ENCODE results near the gene XG. TPM values are rescaled to one million over a fixed set of nuclear protein-coding genes. Genes with fewer than 3 reads are reported as not detected.

The XG gene
- total RNA-seq, 1 experiment from 2014 or later, result 1.0 TPM

GRCh38 chrX:2756548-2756947 lies 4.7 kb downstream of the XG start:
- ChIA-PET POLR2A (no interaction called here), CTCF (no interaction called here)
- TF ChIP-seq JAZF1 (CRISPR knock-in tag; IDR thresholded peaks at IDR 0.05) (no peak), ZNF671 (CRISPR knock-in tag; IDR thresholded peaks at IDR 0.05) (no peak), NFE2L1 (CRISPR knock-in tag; IDR thresholded peaks at IDR 0.05) (no peak), ESRRA (CRISPR knock-in tag; IDR thresholded peaks at IDR 0.05; ENCODE audit: borderline replicate concordance) (no peak), GRHL2 (CRISPR knock-in tag; IDR thresholded peaks at IDR 0.05; ENCODE audit: insufficient replicate concordance, severe bottlenecking) (no peak), ZNF512 (CRISPR knock-in tag; IDR thresholded peaks at IDR 0.05; ENCODE audit: borderline replicate concordance) (no peak), TEAD4 (CRISPR knock-in tag; IDR thresholded peaks at IDR 0.05) (no peak), RORB (CRISPR knock-in tag; IDR thresholded peaks at IDR 0.05) (no peak), HMGA2 (CRISPR knock-in tag; IDR thresholded peaks at IDR 0.05) (no peak), GTF2I (CRISPR knock-in tag; conservative IDR thresholded peaks at IDR 0.05) (no peak), ZNF416 (CRISPR knock-in tag; IDR thresholded peaks at IDR 0.05) (no peak), USF2 (CRISPR knock-in tag; IDR thresholded peaks at IDR 0.05) (no peak), ZNF219 (CRISPR knock-in tag; IDR thresholded peaks at IDR 0.05; ENCODE audit: borderline replicate concordance) (no peak), NR2C2 (CRISPR knock-in tag; IDR thresholded peaks at IDR 0.05) (no peak), SOX15 (CRISPR knock-in tag; IDR thresholded peaks at IDR 0.05) (no peak)
- TF ChIP-seq, protein P1, sequence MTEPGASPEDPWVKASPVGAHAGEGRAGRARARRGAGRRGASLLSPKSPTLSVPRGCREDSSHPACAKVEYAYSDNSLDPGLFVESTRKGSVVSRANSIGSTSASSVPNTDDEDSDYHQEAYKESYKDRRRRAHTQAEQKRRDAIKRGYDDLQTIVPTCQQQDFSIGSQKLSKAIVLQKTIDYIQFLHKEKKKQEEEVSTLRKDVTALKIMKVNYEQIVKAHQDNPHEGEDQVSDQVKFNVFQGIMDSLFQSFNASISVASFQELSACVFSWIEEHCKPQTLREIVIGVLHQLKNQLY (CRISPR knock-in tag; IDR thresholded peaks at IDR 0.05), result no peak
- TF ChIP-seq, protein P2, sequence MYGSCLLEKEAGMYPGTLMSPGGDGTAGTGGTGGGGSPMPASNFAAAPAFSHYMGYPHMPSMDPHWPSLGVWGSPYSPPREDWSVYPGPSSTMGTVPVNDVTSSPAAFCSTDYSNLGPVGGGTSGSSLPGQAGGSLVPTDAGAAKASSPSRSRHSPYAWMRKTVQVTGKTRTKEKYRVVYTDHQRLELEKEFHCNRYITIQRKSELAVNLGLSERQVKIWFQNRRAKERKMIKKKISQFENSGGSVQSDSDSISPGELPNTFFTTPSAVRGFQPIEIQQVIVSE (CRISPR knock-in tag; IDR thresholded peaks at IDR 0.05; ENCODE audit: borderline replicate concordance), result no peak
- TF ChIP-seq, protein P3, sequence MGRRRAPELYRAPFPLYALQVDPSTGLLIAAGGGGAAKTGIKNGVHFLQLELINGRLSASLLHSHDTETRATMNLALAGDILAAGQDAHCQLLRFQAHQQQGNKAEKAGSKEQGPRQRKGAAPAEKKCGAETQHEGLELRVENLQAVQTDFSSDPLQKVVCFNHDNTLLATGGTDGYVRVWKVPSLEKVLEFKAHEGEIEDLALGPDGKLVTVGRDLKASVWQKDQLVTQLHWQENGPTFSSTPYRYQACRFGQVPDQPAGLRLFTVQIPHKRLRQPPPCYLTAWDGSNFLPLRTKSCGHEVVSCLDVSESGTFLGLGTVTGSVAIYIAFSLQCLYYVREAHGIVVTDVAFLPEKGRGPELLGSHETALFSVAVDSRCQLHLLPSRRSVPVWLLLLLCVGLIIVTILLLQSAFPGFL (CRISPR knock-in tag; IDR thresholded peaks at IDR 0.05; ENCODE audit: borderline replicate concordance), result no peak

GRCh38 chrX:2761246-2761645 lies 9.4 kb downstream of the XG start:
- DNase-seq (ENCODE audit: low spot score) (no peak), ATAC-seq (no peak)
- Mint-ChIP-seq H3K27me3 (ENCODE audit: low read depth) (no peaks in the 10 kb centered on the region; the same call in 1 of the 2 replicates), H3K36me3 (0 out of 2 replicates have a peak, but pooled peaks cover 3% of the 10 kb centered on the region), H3K27ac (no peak overlapping the region), H3K9me3 (peaks cover 22% of the 10 kb centered on the region), H3K4me1 (peaks cover 15% of the 10 kb centered on the region), H3K4me3 (no peak overlapping the region)
- ChIA-PET CTCF (no interaction called here), POLR2A (no interaction called here)
- TF ChIP-seq ZNF232 (CRISPR knock-in tag; IDR thresholded peaks at IDR 0.05) (no peak), CBFB (CRISPR knock-in tag; IDR thresholded peaks at IDR 0.05; ENCODE audit: low read depth) (no peak), ZNF671 (CRISPR knock-in tag; IDR thresholded peaks at IDR 0.05) (no peak), ATF3 (CRISPR knock-in tag; conservative IDR thresholded peaks at IDR 0.05) (no peak), JUN (CRISPR knock-in tag; IDR thresholded peaks at IDR 0.05) (no peak), NFE2L1 (CRISPR knock-in tag; IDR thresholded peaks at IDR 0.05) (no peak), E2F1 (CRISPR knock-in tag; IDR thresholded peaks at IDR 0.05) (no peak), TEAD4 (CRISPR knock-in tag; IDR thresholded peaks at IDR 0.05) (no peak), USF2 (CRISPR knock-in tag; IDR thresholded peaks at IDR 0.05) (no peak), NR2C2 (CRISPR knock-in tag; IDR thresholded peaks at IDR 0.05) (no peak)
- TF ChIP-seq, protein P4, sequence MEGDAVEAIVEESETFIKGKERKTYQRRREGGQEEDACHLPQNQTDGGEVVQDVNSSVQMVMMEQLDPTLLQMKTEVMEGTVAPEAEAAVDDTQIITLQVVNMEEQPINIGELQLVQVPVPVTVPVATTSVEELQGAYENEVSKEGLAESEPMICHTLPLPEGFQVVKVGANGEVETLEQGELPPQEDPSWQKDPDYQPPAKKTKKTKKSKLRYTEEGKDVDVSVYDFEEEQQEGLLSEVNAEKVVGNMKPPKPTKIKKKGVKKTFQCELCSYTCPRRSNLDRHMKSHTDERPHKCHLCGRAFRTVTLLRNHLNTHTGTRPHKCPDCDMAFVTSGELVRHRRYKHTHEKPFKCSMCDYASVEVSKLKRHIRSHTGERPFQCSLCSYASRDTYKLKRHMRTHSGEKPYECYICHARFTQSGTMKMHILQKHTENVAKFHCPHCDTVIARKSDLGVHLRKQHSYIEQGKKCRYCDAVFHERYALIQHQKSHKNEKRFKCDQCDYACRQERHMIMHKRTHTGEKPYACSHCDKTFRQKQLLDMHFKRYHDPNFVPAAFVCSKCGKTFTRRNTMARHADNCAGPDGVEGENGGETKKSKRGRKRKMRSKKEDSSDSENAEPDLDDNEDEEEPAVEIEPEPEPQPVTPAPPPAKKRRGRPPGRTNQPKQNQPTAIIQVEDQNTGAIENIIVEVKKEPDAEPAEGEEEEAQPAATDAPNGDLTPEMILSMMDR (IDR thresholded peaks at IDR 0.05), result no peak
- TF ChIP-seq, protein P5, sequence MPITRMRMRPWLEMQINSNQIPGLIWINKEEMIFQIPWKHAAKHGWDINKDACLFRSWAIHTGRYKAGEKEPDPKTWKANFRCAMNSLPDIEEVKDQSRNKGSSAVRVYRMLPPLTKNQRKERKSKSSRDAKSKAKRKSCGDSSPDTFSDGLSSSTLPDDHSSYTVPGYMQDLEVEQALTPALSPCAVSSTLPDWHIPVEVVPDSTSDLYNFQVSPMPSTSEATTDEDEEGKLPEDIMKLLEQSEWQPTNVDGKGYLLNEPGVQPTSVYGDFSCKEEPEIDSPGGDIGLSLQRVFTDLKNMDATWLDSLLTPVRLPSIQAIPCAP (CRISPR knock-in tag; IDR thresholded peaks at IDR 0.05), result no peak

More at GRCh38 chrX:2756548-2756947, 4.7 kb downstream of the XG start:
- H3K27ac Mint-ChIP-seq, result no peak overlapping the region
- H3K27me3 Mint-ChIP-seq (ENCODE audit: low read depth), result no peaks in the 10 kb centered on the region
- DNase-seq (ENCODE audit: low spot score) (no peak), ATAC-seq (no peak)
- H3K4me1 Mint-ChIP-seq, result peaks cover 21% of the 10 kb centered on the region
- peaks cover 17% of the 10 kb centered on the region; the same call in 1 of the 2 replicates for H3K9me3 Mint-ChIP-seq
- peaks cover 2% of the 10 kb centered on the region; the same call in 1 of the 2 replicates for H3K36me3 Mint-ChIP-seq
- H3K4me3 Mint-ChIP-seq, result no peak overlapping the region
